Hindlimb muscle (tissue), 1 donor: ENCODE results near the gene S100A3. TPM values are rescaled to one million over a fixed set of nuclear protein-coding genes. Genes with fewer than 3 reads are reported as not detected.
A peak's percentile ranks its signal among the peaks of the same experiment; 100 is the strongest.

Experiments used
- DNase-seq: peaks from one replicate; pipeline ENCODE4 v3.0.0-alpha.2; 2013
- polyA plus RNA-seq: library from polyadenylated mRNA; unstranded; fragments of 120-200 nt; gene quantifications from one replicate; pipeline ENCODE4 v1.2.1, GENCODE V29; 2013; ENCODE audit not compliant: insufficient read length

The S100A3 gene
- polyA plus RNA-seq, 1 donor: 1.2 TPM

- DNase-seq: no peak
These were observed 1.2 kb downstream of the S100A3 start for GRCh38 chr1:153547560-153548551.

DNA sequence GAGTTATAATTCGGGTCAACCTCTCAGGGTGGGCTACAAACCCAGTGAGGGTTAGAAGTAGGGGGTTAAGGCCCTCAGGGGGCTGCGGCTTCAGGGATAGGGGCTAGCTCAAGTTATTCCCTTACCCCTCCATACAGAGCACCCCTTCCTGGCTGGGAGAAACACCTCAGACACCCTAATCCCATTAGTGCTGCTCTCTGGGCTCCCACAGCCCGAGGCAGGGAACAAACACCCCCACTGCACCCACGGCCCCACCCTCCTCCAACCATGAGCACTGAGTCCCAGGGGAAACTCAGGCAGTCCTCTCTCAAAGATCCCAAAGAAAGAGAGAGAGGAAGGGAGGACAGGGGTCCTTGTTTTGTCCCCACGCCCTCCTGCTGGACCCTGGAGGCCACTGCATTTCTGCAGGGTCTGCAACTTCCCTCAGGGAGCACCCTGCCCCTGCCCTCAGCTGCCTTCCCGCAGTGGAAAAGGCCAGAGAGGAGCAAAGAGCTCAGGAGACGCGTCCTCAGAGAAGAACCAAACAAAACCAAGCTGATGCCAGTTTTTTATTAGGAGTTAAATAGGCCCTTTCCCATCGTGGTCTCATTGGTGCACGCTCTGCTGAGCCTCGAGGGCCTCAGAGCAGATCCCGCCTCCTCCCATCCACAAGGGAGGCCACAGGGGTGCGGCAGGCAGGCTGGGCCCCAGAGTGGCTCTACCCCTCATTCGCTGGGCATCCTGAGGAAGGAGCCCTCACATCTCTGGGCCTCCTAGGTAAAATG is 2.1 kb downstream of the S100A3 start:
- DNase-seq: no peak

DNA sequence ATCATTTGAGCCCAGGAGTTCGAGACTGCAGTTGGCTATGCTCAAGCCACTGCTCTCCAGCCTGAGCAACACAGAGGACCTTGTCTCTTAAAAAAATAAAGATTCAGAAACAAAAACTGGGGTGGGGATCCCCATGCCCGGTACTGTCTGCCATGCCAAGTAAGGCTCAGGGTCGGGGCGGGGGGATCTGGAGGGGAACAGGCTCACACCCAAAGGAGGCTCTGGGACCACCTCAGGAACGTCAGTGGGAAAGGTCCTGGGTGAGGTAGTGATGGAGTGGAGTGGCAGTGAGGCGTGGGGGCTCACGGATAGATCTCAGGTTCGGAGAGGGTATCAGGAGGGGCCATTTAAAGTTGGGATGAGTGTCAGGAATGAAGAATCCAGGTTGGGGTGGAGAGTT is 2.7 kb downstream of the S100A3 start:
- no peak for DNase-seq

GRCh38 chr1:153545067-153546055 is 3.7 kb downstream of the S100A3 start, which contains the start of gene S100A4:
Gene S100A4 (minus strand): TSS chr1:153545806. CDS start chr1:153544794, 1,012 bp downstream.
- peak; percentile 90 for DNase-seq

DNA sequence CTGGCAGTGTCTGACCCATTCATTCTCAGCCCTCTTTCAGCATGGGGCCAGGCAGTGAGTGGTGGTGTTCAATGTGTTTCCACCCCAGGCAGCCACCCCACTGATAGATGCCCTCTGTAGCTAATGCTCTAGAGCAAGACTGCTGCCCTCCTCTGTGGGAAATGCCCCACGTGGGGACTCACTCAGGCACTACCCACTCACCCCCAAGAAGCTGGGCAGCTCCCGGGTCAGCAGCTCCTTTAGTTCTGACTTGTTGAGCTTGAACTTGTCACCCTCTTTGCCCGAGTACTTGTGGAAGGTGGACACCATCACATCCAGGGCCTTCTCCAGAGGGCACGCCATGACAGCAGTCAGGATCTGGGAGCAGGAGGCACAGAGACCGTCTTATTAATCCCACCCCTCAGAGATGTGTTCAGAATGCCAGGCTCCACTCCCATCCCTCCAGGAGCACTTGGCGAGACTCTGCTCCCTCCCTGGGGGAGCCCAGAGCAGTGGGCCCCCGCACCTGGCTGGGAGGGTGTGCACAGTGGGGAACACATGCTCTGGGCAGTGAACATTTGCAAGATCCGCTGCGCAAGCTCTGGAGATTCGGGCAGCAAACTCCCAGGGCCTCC is 4.5 kb downstream of the S100A3 start:
- DNase-seq: no peak

DNA sequence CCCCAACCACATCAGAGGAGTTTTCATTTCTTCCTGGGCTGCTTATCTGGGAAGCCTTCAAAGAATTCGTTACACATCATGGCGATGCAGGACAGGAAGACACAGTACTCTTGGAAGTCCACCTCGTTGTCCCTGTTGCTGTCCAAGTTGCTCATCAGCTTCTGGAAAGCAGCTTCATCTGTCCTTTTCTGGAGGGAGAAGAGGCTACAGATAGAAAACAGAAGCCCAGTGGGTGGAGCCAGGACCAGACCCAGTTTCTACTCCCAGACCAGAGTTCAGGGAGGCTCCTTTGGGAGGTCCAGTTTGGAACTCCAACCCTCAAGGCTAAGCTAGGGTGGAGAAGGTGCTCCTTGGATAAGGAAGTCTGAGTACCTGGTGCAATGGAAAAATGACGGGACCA is 5.3 kb downstream of the S100A3 start:
- no peak for DNase-seq

DNA sequence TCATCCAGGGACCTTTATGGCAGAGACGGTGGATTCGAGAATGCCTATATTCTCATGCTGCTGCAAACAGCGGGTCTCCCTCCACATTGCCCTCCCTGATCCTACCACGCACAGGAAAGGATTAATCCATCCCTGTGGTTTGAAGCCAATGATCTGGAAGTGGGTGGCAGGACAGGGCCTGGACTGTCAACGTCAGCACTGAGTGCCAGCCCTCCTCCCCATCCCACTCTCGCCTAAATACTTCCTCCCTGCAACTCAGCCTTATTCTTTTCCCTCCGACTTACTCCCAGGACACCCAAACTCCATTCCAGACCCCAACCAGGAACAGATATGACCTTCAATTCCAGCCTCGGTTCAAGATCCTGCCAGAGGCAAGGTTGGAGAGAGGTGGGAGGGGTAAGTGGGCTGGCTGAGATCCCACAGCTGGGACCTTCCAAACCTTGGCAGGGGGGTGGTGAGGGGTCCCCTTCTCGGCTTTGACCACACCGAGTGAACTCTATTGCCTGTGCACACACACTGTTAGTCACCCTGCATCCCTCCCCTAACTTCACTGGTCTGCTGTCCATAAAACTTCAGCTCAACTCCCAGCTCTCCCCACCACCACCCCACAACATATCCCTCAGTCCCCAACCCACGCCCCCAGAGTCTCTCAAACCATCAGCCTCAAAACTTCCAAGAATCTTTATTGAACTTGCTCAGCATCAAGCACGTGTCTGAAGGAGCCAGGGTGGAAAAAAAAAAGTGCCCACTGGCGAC is 5.9 kb downstream of the S100A3 start:
- DNase-seq: no peak

- no peak for DNase-seq
These were observed 7.1 kb downstream of the S100A3 start for GRCh38 chr1:153541641-153542590.

GRCh38 chr1:153540394-153541361 is 8.4 kb downstream of the S100A3 start, which contains the start of gene S100A5:
Gene S100A5 (minus strand): TSS chr1:153540934. CDS start chr1:153540191, 743 bp downstream.
- DNase-seq: no peak

DNA sequence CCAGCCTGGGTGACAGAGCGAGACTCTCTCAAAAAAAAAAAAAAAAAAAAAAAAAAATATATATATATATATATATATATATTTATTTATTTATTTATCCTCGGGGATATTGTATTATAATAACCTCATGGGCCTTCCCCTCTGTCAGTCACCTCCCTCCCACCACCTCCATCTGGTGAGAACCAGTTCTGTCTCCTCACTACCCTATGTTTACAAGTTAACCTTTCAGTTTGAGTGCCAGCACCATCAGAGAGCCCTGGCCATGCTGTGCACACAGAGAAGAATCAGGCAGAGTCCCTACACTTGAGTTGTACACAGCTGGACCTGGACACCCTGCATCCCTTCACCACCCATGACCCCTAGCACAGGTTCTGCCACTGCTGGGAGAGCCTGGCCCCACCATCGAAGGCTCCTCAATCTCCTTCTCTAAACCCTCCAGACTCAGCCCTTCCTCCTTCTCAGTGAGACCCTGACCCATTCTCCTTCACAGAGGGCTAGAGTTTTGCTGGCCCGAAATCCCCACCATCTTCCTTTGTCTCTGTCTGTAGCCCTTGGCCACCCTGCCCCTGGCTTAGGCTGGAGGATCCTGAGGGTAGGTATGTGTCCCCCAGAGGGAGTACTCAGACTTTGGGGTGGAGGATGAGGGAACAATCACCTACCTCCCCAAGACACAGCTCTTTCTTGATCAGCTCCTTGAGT is 9.5 kb downstream of the S100A3 start:
- no peak for DNase-seq

DNA sequence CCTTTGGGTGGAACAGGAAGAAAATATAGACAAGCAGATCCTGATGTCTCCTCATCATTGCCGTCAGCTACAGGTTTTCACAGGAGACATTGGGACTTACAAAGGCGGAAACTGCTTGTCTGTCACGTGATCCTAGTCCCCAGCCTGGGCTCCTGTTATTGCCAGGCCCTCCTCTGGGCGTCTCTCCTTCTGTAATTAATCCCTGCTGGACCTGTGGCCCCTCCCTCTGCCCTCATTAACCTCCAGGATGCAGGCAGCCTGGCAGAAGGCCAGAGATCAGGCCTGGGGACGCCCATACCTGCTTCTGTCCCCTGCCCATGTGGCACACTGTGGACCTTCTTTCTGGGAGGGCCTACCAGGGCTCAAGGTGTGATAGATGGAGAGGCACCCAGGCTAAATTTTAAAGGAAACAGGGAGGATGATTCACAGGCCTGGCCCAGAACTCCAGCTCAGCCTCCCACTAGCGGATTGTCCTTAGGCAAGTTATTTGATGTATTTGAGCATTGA is 10.7 kb downstream of the S100A3 start:
- DNase-seq: no peak

GRCh38 chr1:153537376-153537730 is 11.7 kb downstream of the S100A3 start:
- DNase-seq: no peak

DNA sequence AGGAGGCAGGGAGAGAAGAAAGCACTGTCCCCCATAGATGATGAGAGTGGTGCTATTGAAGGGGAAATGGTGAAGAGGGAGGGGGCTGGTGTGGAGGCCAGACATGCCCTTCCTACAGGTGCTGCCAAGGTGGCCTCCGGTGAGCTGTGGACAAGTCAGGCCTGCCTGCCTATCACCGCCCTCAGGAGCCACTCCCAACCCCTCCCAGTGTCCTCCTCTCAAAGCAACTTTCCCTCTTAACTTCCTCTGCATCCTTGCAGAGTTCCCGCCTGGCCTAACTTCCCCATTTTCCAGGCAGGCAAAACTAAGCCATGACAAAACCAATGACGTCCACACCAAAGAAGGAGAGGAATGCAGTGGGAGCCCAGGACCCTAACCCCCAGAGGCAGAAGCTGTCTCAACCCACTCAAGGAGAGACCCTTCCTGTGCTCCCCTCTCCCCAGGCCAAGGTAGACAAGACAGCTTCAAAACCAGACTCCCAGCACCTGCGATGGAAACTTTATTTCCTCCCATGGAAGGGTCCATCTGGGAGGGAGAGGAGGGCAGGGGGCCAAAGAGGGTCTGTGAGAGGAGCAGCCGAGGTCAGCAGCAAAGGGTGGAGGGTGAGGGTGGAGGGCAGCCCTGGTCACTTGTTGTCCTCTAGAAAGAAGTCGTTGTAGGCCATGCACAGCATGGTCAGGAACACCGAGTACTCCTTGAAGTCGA is 12.2 kb downstream of the S100A3 start:
- DNase-seq: no peak

GRCh38 chr1:153536012-153536670 is 12.9 kb downstream of the S100A3 start:
- DNase-seq: peak; percentile 80

- no peak for DNase-seq
These were observed 13.6 kb downstream of the S100A3 start, which contains the start of gene S100A6 for GRCh38 chr1:153535242-153536011. Gene S100A6 (minus strand): TSS chr1:153535991. CDS start chr1:153535339, 652 bp downstream.

- no peak for DNase-seq
These were observed 14.2 kb downstream of the S100A3 start for GRCh38 chr1:153534925-153535241.
